ENCODE results near the gene ZNF536.

Gene ZNF536

DNA sequence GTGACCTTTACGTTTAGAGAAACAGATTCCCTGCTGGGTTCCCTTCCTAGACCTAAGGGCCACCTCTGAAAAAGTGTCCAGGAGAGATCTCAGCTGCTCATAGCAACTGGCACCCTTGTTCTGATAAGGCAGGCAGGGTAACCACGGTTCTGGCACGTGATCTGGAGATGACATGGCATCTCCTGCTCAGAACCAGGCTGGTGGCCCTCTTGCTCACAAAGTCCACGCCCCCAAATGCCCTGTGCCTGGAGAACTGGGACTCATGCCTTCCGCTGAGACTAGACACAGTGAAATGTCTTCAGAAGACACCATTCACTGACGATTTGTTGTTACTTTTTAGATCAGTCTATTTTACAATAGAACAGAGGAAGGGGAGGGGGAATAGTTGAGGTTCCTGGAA, 174.1 kb downstream of the ZNF536 start:
- DNase-seq (ENCODE audit: low read depth) = no peak
- TF ChIP-seq, protein P1, sequence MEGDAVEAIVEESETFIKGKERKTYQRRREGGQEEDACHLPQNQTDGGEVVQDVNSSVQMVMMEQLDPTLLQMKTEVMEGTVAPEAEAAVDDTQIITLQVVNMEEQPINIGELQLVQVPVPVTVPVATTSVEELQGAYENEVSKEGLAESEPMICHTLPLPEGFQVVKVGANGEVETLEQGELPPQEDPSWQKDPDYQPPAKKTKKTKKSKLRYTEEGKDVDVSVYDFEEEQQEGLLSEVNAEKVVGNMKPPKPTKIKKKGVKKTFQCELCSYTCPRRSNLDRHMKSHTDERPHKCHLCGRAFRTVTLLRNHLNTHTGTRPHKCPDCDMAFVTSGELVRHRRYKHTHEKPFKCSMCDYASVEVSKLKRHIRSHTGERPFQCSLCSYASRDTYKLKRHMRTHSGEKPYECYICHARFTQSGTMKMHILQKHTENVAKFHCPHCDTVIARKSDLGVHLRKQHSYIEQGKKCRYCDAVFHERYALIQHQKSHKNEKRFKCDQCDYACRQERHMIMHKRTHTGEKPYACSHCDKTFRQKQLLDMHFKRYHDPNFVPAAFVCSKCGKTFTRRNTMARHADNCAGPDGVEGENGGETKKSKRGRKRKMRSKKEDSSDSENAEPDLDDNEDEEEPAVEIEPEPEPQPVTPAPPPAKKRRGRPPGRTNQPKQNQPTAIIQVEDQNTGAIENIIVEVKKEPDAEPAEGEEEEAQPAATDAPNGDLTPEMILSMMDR (IDR thresholded peaks at IDR 0.05; ENCODE audit: control insufficient read depth, insufficient read depth, low read depth, low read length, missing control alignments) = no peak
- H3K4me3 ChIP-seq (ENCODE audit: control insufficient read depth, low read depth, low read length) = no peak overlapping the region

DNA sequence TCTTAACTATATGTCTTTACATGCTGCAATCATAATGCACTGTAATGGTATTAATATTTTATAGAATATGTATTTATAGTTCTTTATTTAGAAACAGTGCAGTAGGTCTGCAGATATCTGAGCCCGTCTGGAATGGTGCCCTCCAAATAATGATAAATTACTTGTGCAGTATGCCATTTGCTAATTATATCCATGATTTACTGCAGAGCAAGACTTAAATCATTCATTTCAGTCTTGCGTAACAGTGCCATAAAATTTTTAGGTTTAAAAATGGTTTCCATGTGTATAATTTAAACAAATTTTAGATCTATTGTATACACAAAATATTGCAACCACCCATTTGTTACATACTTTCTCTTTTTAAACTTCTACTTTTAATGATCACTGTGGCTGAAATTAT, 175.1 kb downstream of the ZNF536 start:
- no peak overlapping the region for H3K4me3 ChIP-seq (ENCODE audit: control insufficient read depth, low read depth, low read length)
- no peak for DNase-seq (ENCODE audit: low read depth)
- TF ChIP-seq, protein P1 (IDR thresholded peaks at IDR 0.05; ENCODE audit: control insufficient read depth, insufficient read depth, low read depth, low read length, missing control alignments) = no peak

DNA sequence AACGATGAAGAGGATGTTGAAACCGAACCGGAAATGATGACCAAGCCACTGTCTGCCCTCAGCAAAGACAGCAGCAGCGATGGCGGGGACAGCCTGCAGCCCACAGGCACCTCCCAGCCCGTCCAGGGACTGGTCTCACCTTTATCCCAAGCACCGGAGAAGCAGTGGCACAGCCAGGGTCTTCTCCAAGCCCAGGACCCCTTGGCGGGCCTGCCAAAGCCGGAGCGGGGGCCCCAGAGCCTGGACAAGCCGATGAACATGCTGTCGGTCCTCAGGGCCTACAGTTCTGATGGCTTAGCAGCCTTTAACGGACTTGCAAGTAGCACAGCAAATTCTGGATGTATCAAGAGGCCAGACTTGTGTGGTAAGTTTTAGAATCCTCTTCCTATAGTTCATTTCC, 177.0 kb downstream of the ZNF536 start:
- no peak overlapping the region for H3K4me3 ChIP-seq (ENCODE audit: control insufficient read depth, low read depth, low read length)
- DNase-seq (ENCODE audit: low read depth) = no peak
- TF ChIP-seq, protein P1 (IDR thresholded peaks at IDR 0.05; ENCODE audit: control insufficient read depth, insufficient read depth, low read depth, low read length, missing control alignments) = no peak

DNA sequence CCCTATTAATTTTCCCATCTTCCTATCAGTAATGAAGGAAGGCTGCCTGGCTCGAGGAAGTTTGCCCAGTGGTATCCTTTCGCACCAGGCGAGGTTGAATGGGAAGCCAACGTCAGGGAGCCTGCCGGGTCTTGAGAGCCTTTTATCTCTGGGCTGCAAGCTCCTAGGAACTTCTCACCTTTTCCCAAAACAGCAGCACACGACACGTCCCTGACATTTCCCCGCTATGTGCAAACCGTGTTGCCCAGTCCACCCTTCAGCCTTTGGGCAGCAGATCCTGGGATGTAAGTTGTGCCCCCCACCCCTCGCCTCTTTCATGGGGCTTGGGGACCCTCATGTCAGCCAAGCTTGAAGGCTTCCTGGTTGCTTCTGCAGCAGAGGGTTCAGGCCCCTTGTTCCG, 179.1 kb downstream of the ZNF536 start:
- no peak for DNase-seq (ENCODE audit: low read depth)
- no peak overlapping the region for H3K4me3 ChIP-seq (ENCODE audit: control insufficient read depth, low read depth, low read length)
- TF ChIP-seq, protein P1 (IDR thresholded peaks at IDR 0.05; ENCODE audit: control insufficient read depth, insufficient read depth, low read depth, low read length, missing control alignments) = no peak

DNA sequence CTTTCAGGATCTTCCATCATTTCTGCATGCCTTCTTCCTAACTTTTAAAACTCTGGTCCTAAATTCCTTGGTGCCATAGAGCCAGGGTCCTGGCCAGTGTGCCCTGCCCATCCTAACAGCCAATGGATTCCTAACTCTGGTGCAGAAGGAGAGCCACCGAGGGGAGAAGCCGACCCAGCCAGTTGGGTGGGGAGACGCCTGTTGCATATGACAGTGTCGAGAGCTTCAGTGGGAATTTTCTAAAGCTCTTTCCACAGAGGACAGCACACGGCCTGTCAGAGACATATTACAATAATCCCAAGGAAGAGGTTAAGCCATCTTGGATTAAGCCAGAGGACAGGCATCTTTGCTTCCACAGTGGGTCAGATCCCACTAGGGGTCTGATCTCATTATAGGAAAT, 180.4 kb downstream of the ZNF536 start:
- TF ChIP-seq, protein P1 (IDR thresholded peaks at IDR 0.05; ENCODE audit: control insufficient read depth, insufficient read depth, low read depth, low read length, missing control alignments) = no peak
- no peak overlapping the region for H3K4me3 ChIP-seq (ENCODE audit: control insufficient read depth, low read depth, low read length)
- no peak for DNase-seq (ENCODE audit: low read depth)

DNA sequence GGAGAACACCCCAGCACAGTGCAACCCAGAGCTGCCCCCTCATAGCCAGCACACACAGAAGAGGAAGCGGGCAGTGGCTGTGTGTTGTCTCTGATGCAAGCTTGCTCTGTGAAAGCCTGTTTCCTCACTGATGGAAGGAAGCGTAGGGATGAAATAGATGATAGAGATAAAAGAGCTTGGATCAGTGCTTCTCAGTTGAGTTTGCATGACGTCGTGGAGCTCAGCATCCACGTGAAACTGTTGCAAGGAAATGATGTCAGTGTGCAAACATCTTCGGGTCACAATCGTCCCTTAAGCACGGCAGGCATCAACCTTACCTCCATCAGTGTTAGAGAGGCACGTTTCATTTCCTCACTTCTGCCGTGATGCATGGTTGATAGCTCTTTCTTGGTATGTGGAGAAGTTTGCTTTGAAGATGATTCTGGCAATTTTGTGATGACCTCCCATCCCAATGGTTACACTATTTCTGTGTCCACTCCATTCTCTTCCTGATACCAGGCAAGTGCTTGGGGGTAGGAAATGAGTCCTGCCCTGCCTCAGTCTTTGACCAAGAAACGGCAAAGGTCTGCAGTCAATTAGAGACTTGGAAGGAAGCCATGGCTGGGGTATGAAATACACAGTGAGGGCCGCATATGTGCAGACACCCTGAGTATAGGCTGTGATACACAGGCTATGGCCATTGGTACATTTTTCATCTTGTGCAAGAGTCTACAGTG, 183.0 kb downstream of the ZNF536 start:
- TF ChIP-seq, protein P1 (IDR thresholded peaks at IDR 0.05; ENCODE audit: control insufficient read depth, insufficient read depth, low read depth, low read length, missing control alignments) = no peak
- no peak overlapping the region for H3K4me3 ChIP-seq (ENCODE audit: control insufficient read depth, low read depth, low read length)
- no peak for DNase-seq (ENCODE audit: low read depth)

DNA sequence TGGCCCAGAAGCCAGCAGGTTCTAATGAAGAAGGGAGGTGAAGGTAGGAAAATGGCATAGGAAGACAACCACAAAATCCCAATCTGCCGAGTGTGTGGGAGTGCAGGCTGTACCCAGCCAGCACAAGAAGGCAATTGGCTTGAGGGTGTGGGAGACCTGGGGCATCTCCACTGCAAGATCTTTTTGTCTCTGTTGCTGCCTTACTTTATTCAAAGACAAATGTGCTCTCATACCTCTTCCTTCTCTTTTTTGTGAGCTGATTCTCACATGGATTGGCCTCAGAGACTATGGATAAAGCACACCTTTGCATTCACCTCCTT, 183.6 kb downstream of the ZNF536 start:
- DNase-seq (ENCODE audit: low read depth) = no peak
- no peak overlapping the region for H3K4me3 ChIP-seq (ENCODE audit: control insufficient read depth, low read depth, low read length)
- TF ChIP-seq, protein P1 (IDR thresholded peaks at IDR 0.05; ENCODE audit: control insufficient read depth, insufficient read depth, low read depth, low read length, missing control alignments) = no peak
